GM23338 (cell line): ENCODE results near the gene SLC2A13. TPM values are rescaled to one million over a fixed set of nuclear protein-coding genes. Genes with fewer than 3 reads are reported as not detected.
"Not testable (repeated sequence)": the region's sequence is repeated elsewhere in the genome, so short reads cannot be mapped to it uniquely, and the experiment has no call there.

Experiments used
- ATAC-seq: fragments of 200-7000 bp; cut with Tn5 transposase; 3 replicates; pipeline ENCODE4 v1.9.1; 2020
- DNase-seq: peaks from one replicate; pipeline ENCODE4 v3.0.0-alpha.2; 2015; ENCODE audit warnings: low spot score
- H2AFZ ChIP-seq: fragments of 200-600 bp; sonication (generic); 2 replicates; pipeline ENCODE4 v1.8.0; 2016; ENCODE audit warnings: antibody characterized with exemption, mild to moderate bottlenecking, moderate library complexity
- H3F3A ChIP-seq: fragments of 200-600 bp; sonication (generic); replicated peaks from 2 replicates; pipeline ENCODE4 v1.8.0; 2017; ENCODE audit warnings: antibody characterized with exemption, mixed run types, low read depth
- H3K27ac ChIP-seq: fragments of 200-600 bp; sonication (generic); 2 replicates; pipeline ENCODE4 v1.6.1; 2016; ENCODE audit warnings: low read depth
- H3K27me3 ChIP-seq: fragments of 200-600 bp; sonication (generic); 2 replicates; pipeline ENCODE4 v1.8.0; 2016; ENCODE audit warnings: mild to moderate bottlenecking, mixed run types, moderate library complexity; ENCODE audit not compliant: insufficient read depth
- H3K36me3 ChIP-seq: fragments of 200-600 bp; sonication (generic); 2 replicates; pipeline ENCODE4 v1.8.0; 2016; ENCODE audit warnings: mild to moderate bottlenecking; ENCODE audit not compliant: insufficient read depth
- H3K4me1 ChIP-seq: fragments of 200-600 bp; sonication (generic); 2 replicates; pipeline ENCODE4 v1.8.0; 2016; ENCODE audit warnings: mild to moderate bottlenecking, moderate library complexity; ENCODE audit not compliant: insufficient read depth
- H3K4me2 ChIP-seq: fragments of 200-600 bp; sonication (generic); 2 replicates; pipeline ENCODE4 v1.7.1; 2017; ENCODE audit warnings: mixed run types
- H3K4me3 ChIP-seq: fragments of 200-600 bp; sonication (generic); 2 replicates; pipeline ENCODE4 v1.6.1; 2016; ENCODE audit warnings: mixed run types
- H3K79me2 ChIP-seq: fragments of 200-600 bp; sonication (generic); replicated peaks from 2 replicates; pipeline ENCODE4 v1.8.0; 2017; ENCODE audit warnings: mild to moderate bottlenecking; ENCODE audit not compliant: insufficient read depth
- H3K9me2 ChIP-seq: fragments of 200-600 bp; sonication (generic); 2 replicates; pipeline ENCODE4 v1.8.0; 2017; ENCODE audit not compliant: insufficient read depth
- H4K20me1 ChIP-seq: fragments of 200-600 bp; sonication (generic); replicated peaks from 2 replicates; pipeline ENCODE4 v1.8.0; 2017; ENCODE audit warnings: mild to moderate bottlenecking; ENCODE audit not compliant: insufficient read depth
- H3K27ac Mint-ChIP-seq: 2 replicates; pipeline ENCODE4 v1.8.0; 2020; ENCODE audit warnings: inconsistent platforms, mild to moderate bottlenecking, moderate library complexity, mixed read lengths
- H3K27me3 Mint-ChIP-seq: 3 replicates; pipeline ENCODE4 v1.8.0; 2022; ENCODE audit warnings: low read depth, mild to moderate bottlenecking, moderate library complexity, mixed read lengths, inconsistent platforms; ENCODE audit not compliant: insufficient read depth, poor library complexity
- H3K36me3 Mint-ChIP-seq: 3 replicates; pipeline ENCODE4 v1.8.0; 2021; ENCODE audit warnings: low read depth, mild to moderate bottlenecking, inconsistent platforms, moderate library complexity, mixed read lengths
- H3K4me1 Mint-ChIP-seq: 3 replicates; pipeline ENCODE4 v1.8.0; 2020; ENCODE audit warnings: mild to moderate bottlenecking, inconsistent platforms, mixed read lengths
- H3K4me3 Mint-ChIP-seq: 3 replicates; pipeline ENCODE4 v1.8.0; 2021; ENCODE audit warnings: moderate library complexity, mild to moderate bottlenecking, inconsistent platforms, mixed read lengths
- H3K9me3 Mint-ChIP-seq: 3 replicates; pipeline ENCODE4 v1.8.0; 2020; ENCODE audit warnings: moderate library complexity, mild to moderate bottlenecking, inconsistent platforms, mixed read lengths
- EZH2 ChIP-seq: fragments of 200-600 bp; sonication (generic); IDR thresholded peaks from one replicate; pipeline ENCODE4 v1.8.0; 2017; ENCODE audit warnings: antibody characterized with exemption, mild to moderate bottlenecking, low read depth; ENCODE audit not compliant: unreplicated experiment
- EZH2phosphoT487 ChIP-seq: fragments of 200-600 bp; sonication (generic); IDR thresholded peaks from one replicate; pipeline ENCODE4 v1.8.1; 2018; ENCODE audit warnings: antibody characterized with exemption; ENCODE audit not compliant: unreplicated experiment
- JUNB ChIP-seq: IDR thresholded peaks from one replicate; pipeline ENCODE4 v1.6.1; 2016; ENCODE audit warnings: antibody characterized with exemption; ENCODE audit not compliant: unreplicated experiment
- STAT1 ChIP-seq: IDR thresholded peaks from one replicate; pipeline ENCODE4 v1.6.1; 2016; ENCODE audit warnings: antibody characterized with exemption; ENCODE audit not compliant: unreplicated experiment
- polyA plus RNA-seq: library from polyadenylated mRNA; unstranded; fragments of >200 nt; fragmentation: Nextera tagmentation; extraction: Ambion mirVana; gene quantifications from 2 replicates; pipeline ENCODE4 v1.2.1, GENCODE V29; 2016
- total RNA-seq: library from RNA; depleted of rRNA; stranded (reverse); fragments of >200 nt; shearing (Covaris generic); gene quantifications from 2 replicates; pipeline ENCODE4 v1.2.3, GENCODE V29; 2014
- TF ChIP-seq, protein P1 (sequence below), 2 experiments: fragments of 200-600 bp in 1 of 2; sonication (generic) in 1 of 2; conservative IDR thresholded peaks; 2 replicates each; pipeline versions ENCODE4 v1.5.1 to v1.6.1; 2016 to 2017; ENCODE audit warnings: antibody characterized with exemption in 2 of 2, low read depth in 2 of 2, mild to moderate bottlenecking in 2 of 2, moderate library complexity in 1 of 2
- TF ChIP-seq, protein P2 (sequence below): IDR thresholded peaks from one replicate; pipeline ENCODE4 v1.6.1; 2018; ENCODE audit warnings: antibody characterized with exemption; ENCODE audit not compliant: unreplicated experiment

The SLC2A13 gene
- total and polyA plus RNA-seq, 2 experiments from 2014 or later: 6.8 to 22.7 TPM

DNA sequence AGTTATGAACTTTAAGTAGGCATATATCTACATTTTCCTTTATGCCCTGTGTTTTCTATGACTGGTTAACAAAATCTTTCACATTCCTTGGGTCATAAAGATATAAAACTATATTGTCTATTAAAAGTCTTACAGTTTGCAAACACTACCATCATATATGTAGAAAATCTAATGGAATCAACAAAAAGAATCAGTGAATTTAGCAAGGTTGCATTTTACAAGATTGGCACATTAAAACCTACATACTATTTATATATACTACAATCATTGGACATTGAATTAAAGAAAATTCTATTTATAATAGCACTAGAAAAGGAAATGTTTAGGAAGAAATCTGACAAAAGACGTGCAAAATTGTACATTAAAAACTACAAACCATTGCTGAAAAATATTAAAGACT is 312.9 kb downstream of the SLC2A13 start (continued):
- TF ChIP-seq, protein P1, sequence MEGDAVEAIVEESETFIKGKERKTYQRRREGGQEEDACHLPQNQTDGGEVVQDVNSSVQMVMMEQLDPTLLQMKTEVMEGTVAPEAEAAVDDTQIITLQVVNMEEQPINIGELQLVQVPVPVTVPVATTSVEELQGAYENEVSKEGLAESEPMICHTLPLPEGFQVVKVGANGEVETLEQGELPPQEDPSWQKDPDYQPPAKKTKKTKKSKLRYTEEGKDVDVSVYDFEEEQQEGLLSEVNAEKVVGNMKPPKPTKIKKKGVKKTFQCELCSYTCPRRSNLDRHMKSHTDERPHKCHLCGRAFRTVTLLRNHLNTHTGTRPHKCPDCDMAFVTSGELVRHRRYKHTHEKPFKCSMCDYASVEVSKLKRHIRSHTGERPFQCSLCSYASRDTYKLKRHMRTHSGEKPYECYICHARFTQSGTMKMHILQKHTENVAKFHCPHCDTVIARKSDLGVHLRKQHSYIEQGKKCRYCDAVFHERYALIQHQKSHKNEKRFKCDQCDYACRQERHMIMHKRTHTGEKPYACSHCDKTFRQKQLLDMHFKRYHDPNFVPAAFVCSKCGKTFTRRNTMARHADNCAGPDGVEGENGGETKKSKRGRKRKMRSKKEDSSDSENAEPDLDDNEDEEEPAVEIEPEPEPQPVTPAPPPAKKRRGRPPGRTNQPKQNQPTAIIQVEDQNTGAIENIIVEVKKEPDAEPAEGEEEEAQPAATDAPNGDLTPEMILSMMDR (conservative IDR thresholded peaks at IDR 0.05; ENCODE audit: low read depth in 2 of 2): no peak
- TF ChIP-seq STAT1: no peak

DNA sequence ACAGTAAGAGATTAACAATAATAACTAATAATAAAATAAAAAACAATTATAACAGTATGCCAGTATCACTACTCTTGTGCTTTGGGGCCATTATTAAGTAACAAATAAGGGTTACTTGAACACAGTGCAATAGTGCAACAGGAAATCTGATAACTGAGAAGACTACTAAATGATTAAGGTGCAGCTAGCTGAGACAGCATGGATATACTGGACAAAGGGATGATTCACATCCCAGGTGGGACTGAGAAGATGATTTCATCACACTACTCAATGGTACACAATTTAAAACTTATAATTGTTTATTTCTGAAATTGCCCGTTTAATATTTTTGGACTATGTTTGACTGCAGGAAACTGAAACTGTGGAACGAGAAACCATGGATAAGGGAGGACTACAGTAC is 317.6 kb downstream of the SLC2A13 start:
- H3K4me1 Mint-ChIP-seq: peaks cover 2% of the 10 kb centered on the region; the same call in 1 of the 3 replicates
- no peak overlapping the region for H2AFZ ChIP-seq
- H3K9me2 ChIP-seq: no peaks in the 10 kb centered on the region
- H3F3A ChIP-seq: no peaks in the 10 kb centered on the region
- H3K27me3 Mint-ChIP-seq: no peaks in the 10 kb centered on the region
- 0 out of 2 replicates have a peak, but pooled peaks cover 3% of the 10 kb centered on the region for H3K36me3 ChIP-seq
- no peak overlapping the region for H3K4me2 ChIP-seq
- DNase-seq (no peak), ATAC-seq (no peak)
- no peaks in the 10 kb centered on the region for H3K27me3 ChIP-seq
- H3K27ac Mint-ChIP-seq: no peak overlapping the region
- no peak overlapping the region for H3K4me3 Mint-ChIP-seq
- H3K79me2 ChIP-seq: no peaks in the 10 kb centered on the region
- no peaks in the 10 kb centered on the region for H3K4me1 ChIP-seq
- H3K36me3 Mint-ChIP-seq: peaks cover 6% of the 10 kb centered on the region; the same call in 2 of the 3 replicates
- no peak overlapping the region for H3K4me3 ChIP-seq
- H4K20me1 ChIP-seq: no peaks in the 10 kb centered on the region
- TF ChIP-seq EZH2phosphoT487: no peak
- TF ChIP-seq JUNB: no peak
- TF ChIP-seq STAT1: no peak
- TF ChIP-seq, protein P1 (conservative IDR thresholded peaks at IDR 0.05; ENCODE audit: low read depth in 2 of 2): no peak
- TF ChIP-seq EZH2: no peak
- TF ChIP-seq, protein P2, sequence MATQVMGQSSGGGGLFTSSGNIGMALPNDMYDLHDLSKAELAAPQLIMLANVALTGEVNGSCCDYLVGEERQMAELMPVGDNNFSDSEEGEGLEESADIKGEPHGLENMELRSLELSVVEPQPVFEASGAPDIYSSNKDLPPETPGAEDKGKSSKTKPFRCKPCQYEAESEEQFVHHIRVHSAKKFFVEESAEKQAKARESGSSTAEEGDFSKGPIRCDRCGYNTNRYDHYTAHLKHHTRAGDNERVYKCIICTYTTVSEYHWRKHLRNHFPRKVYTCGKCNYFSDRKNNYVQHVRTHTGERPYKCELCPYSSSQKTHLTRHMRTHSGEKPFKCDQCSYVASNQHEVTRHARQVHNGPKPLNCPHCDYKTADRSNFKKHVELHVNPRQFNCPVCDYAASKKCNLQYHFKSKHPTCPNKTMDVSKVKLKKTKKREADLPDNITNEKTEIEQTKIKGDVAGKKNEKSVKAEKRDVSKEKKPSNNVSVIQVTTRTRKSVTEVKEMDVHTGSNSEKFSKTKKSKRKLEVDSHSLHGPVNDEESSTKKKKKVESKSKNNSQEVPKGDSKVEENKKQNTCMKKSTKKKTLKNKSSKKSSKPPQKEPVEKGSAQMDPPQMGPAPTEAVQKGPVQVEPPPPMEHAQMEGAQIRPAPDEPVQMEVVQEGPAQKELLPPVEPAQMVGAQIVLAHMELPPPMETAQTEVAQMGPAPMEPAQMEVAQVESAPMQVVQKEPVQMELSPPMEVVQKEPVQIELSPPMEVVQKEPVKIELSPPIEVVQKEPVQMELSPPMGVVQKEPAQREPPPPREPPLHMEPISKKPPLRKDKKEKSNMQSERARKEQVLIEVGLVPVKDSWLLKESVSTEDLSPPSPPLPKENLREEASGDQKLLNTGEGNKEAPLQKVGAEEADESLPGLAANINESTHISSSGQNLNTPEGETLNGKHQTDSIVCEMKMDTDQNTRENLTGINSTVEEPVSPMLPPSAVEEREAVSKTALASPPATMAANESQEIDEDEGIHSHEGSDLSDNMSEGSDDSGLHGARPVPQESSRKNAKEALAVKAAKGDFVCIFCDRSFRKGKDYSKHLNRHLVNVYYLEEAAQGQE: no peak
- H3K27ac ChIP-seq: no peak overlapping the region
- H3K9me3 Mint-ChIP-seq: no peaks in the 10 kb centered on the region; the same call in 2 of the 3 replicates

DNA sequence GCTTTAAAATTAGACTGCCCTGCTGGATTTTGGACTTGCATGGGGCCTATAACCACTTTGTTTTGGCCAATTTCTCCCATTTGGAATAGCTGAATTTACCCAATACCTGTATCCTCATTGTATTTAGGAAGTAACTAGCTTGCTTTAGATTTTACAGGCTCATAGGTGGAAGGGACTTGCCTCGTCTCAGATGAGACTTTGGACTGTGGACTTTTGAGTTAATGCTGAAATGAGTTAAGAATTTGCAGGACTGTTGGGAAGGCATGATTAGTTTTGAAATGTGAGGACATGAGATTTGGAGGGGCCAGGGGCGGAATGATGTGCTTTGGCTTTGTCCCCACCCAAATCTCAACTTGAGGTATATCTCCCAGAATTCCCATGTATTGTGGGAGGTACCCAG is 320.1 kb downstream of the SLC2A13 start:
- not testable (repeated sequence) for H3K27me3 Mint-ChIP-seq, H3K27me3 ChIP-seq, H3K36me3 ChIP-seq, H3K9me3 Mint-ChIP-seq, H3K4me2 ChIP-seq, H3F3A ChIP-seq, H3K4me1 Mint-ChIP-seq, H4K20me1 ChIP-seq, H3K4me3 Mint-ChIP-seq, H3K27ac Mint-ChIP-seq, H3K4me3 ChIP-seq, DNase-seq, H3K4me1 ChIP-seq, H3K9me2 ChIP-seq, H2AFZ ChIP-seq, H3K79me2 ChIP-seq, H3K27ac ChIP-seq, H3K36me3 Mint-ChIP-seq, ATAC-seq
